Activated CD8-positive, alpha-beta memory T cell treated with anti-CD3 and anti-CD28 coated beads, Interleukin-2, amount 50 U/mL, for 1 hour (primary cell): ENCODE data around the gene CD300LB.
A peak's percentile ranks its signal among the peaks of the same experiment; 100 is the strongest.
"Not testable (repeated sequence)": the region's sequence is repeated elsewhere in the genome, so short reads cannot be mapped to it uniquely, and the experiment has no call there.

Source experiments
- DNase-seq: peaks from one replicate; pipeline ENCODE4 v3.0.0-alpha.2; 2020; ENCODE audit errors: extremely low read depth

CD300LB gene

GRCh38 chr17:74493331-74493833, 37.9 kb downstream of the CD300LB start:
- peak; percentile 14 for DNase-seq

- no peak for DNase-seq
Observed at GRCh38 chr17:74491626-74492025, 39.6 kb downstream of the CD300LB start.

- no peak for DNase-seq
Observed at GRCh38 chr17:74490716-74491115, 40.6 kb downstream of the CD300LB start.

DNA sequence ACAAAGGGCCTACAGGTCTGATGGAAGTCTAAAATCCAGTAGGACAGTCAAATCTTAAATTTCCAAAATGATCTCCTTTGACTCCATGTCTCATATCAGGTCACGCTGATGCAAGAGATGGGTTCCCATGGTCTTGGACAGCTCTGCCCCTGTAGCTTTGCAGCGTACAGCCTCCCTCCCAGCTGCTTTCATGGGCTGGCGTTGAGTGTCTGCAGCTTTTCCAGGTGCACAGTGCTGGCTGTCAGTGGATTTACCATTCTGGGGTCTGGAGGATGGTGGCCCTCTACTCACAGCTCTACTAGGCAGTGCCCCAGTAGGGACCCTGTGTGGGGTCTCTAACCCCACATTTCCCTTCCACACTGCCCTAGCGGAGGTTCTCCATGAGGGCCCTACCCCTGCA, 43.0 kb downstream of the CD300LB start:
- not testable (repeated sequence) for DNase-seq

- DNase-seq = no peak
Observed at GRCh38 chr17:74485841-74486240, 45.4 kb downstream of the CD300LB start.

GRCh38 chr17:74485022-74485743, 46.1 kb downstream of the CD300LB start:
- DNase-seq = no peak

DNA sequence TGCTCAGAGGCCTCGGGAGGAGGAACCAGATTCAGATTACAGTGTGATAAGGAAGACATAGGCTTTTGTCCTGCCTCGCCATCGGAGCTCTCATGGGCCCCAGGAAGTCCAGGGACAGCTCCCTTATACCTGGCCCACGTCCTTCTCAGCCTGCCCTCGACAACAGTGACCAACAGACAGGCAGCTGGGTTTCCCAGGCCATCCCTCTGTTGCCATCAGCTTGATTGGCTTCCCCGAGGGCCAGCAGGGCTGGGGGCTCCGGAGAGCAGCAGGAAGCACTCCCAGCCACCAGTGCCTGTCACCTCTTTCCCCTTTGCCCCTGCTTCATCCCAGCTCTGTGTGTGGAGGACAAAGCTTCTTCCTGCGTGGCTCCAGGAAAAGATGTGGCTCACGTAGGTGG, 47.2 kb downstream of the CD300LB start:
- no peak for DNase-seq

GRCh38 chr17:74481621-74482020, 49.7 kb downstream of the CD300LB start:
- DNase-seq = no peak

DNA sequence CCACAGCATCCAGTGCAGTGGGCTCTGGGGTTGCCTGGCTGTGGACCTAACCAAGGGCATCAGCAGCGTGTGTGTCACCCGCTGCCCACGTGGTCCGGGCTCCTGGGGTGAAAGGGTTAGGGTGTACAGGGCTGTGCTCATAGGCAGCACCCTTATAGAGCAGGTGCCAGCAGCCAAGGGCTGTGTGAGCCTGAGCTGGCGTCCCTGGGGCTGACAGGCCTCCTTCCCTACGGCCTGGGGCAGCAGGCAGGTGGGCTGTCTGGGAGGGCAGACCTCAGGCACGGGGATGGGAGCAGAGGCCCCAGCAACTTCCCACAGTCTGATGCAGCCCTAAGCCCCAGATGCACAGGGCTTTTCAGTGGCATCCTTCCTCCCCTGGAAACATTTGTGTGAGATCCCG, 51.0 kb downstream of the CD300LB start:
- DNase-seq = no peak

GRCh38 chr17:74478420-74479100, 52.7 kb downstream of the CD300LB start:
- DNase-seq = no peak

GRCh38 chr17:74477411-74477810, 53.9 kb downstream of the CD300LB start:
- DNase-seq = no peak

DNA sequence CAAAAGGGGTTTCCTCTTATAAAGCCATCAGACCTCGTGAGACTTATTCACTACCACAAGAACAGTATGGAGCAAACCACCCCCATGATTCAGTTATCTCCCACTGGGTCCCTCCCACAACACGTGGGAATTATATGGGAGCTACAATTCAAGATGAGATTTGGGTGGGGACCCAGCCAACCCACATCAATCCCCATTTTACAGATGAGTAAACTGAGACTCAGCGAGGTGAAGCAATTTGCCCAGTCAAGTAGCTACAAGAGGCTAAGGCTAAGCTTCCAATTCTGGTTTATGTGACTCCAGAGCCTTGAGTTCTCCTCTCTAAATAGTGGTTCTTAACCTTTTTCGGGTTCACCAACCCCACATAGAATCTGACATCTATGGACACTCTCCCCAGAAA, 56.1 kb downstream of the CD300LB start:
- no peak for DNase-seq

DNA sequence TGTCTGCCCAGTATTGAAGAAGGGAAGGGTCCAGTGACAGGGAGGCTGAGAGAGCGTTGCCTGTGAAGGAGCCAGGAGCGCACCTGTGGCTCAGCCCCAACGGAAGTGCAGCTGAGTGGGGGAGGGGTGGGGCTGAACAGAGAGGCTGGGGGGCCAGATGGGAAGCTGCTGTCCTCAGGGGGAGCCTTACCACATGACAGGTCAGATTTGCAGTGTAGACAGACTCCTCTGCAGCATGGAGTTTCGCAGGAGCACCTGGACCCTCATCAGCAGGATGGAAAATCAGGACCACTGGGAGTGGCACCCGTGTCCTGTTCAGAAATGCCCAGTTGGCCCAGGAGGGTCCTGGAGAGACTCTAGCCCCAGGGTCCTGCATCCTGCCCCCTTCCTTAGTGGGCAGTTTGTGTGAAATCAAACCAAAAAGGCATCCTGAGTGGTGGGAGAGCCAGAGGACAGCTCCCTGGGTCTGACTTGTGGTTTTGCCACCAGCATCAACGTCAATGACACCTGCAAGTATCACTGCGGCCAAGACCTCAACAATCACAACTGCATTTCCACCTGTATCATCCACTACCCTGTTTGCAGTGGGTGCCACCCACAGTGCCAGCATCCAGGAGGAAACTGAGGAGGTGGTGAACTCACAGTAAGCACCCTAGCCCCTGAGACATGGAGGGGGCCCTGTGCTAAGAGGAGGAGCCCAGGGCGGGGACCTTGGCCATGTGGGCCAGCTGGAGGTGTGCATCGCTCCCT, 57.1 kb downstream of the CD300LB start:
- no peak for DNase-seq

- no peak for DNase-seq
Observed at GRCh38 chr17:74473294-74473693, 58.0 kb downstream of the CD300LB start.

- DNase-seq = no peak
Observed at GRCh38 chr17:74472890-74473289, 58.4 kb downstream of the CD300LB start.

DNA sequence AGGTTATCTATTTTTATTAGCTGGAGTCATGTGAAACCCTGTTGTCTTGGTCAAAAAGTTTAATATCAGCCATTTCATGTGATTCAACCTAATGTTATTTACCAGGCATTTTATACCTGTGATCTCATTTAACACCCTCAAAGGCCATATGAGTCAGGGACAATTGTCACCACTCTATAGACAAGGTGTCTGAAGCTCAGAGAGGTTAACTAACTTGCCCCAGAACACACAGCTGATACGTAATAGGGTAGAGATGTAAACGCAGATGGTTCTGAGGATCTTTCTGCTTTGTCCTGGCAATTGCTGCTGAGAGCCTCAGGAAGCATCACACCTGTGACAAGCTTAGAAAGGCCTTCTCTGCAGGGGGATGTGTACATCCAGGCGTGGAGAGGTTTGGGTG, 59.9 kb downstream of the CD300LB start:
- no peak for DNase-seq
